Cardiac septum (tissue), 1 donor: ENCODE data around the gene LZTS3. TPM values are rescaled to one million over a fixed set of nuclear protein-coding genes. Genes with fewer than 3 reads are reported as not detected.

ENCODE experiments used
- DNase-seq: peaks from one replicate; pipeline ENCODE4 v3.0.0-alpha.2; 2020; ENCODE audit warnings: low spot score
- intact Hi-C: fragments of 100-400 bp; cut with DNase I; formaldehyde crosslinking; loops from one replicate; pipeline ENCODE4 v1.14.0; 2022
- total RNA-seq: library from RNA; stranded (reverse); fragmentation: NEBNext Ultra II Directional; extraction: Animal tissue kit (Norgen Biotek cat#: 25700); gene quantifications from one replicate; pipeline ENCODE4 v1.2.1, GENCODE V29; 2021
- donor health status: DM: no; HTN: no; CAD: no.

Gene LZTS3
- total RNA-seq, 1 donor from 2014 or later: 6.9 TPM

GRCh38 chr20:3168829-3169590 is 4.3 kb downstream of the LZTS3 start:
- no peak for DNase-seq
- intact Hi-C loops: no loop called here

GRCh38 chr20:3168079-3168828 is 5.1 kb downstream of the LZTS3 start:
- no peak for DNase-seq
- intact Hi-C loops: no loop called here

- no peak for DNase-seq
- intact Hi-C loops: no loop called here
These were observed 5.6 kb downstream of the LZTS3 start for GRCh38 chr20:3167738-3168078.

GRCh38 chr20:3166913-3167342 is 6.4 kb downstream of the LZTS3 start:
- no peak for DNase-seq
- intact Hi-C loops: no loop called here

- no peak for DNase-seq
- intact Hi-C loops: no loop called here
These were observed 6.9 kb downstream of the LZTS3 start for GRCh38 chr20:3166338-3166912.

GRCh38 chr20:3165473-3166337 is 7.6 kb downstream of the LZTS3 start:
- DNase-seq: no peak
- intact Hi-C loops: no loop called here

GRCh38 chr20:3164763-3165410 is 8.5 kb downstream of the LZTS3 start:
- DNase-seq: no peak

GRCh38 chr20:3164043-3164762 is 9.1 kb downstream of the LZTS3 start:
- intact Hi-C loops: no loop called here
- no peak for DNase-seq

More at GRCh38 chr20:3164763-3165410, 8.5 kb downstream of the LZTS3 start:
- intact Hi-C loops: no loop called here

GRCh38 chr20:3163099-3164042 is 10.0 kb downstream of the LZTS3 start:
- intact Hi-C loops: no loop called here
- no peak for DNase-seq

GRCh38 chr20:3162080-3162611 is 11.2 kb downstream of the LZTS3 start:
- DNase-seq: no peak
- intact Hi-C loops: no loop called here

- no peak for DNase-seq
- intact Hi-C loops: no loop called here
These were observed 11.9 kb downstream of the LZTS3 start for GRCh38 chr20:3161316-3162079.

GRCh38 chr20:3160418-3160817 is 12.9 kb downstream of the LZTS3 start:
- intact Hi-C loops: no loop called here
- no peak for DNase-seq

GRCh38 chr20:3158968-3159431 is 14.3 kb downstream of the LZTS3 start:
- intact Hi-C loops: no loop called here
- no peak for DNase-seq

GRCh38 chr20:3157817-3158216 is 15.5 kb downstream of the LZTS3 start:
- intact Hi-C loops: no loop called here
- no peak for DNase-seq

- intact Hi-C loops: no loop called here
- DNase-seq: no peak
These were observed 16.3 kb downstream of the LZTS3 start for GRCh38 chr20:3156811-3157619.
